HG03139 (cell line): Measurements from ENCODE around the gene SPOCK1.

ENCODE experiments used
- ATAC-seq: cut with Tn5 transposase; IDR thresholded peaks from one replicate; pipeline ENCODE4 v1.9.1; 2021; ENCODE audit not compliant: unreplicated experiment

SPOCK1 gene

GRCh38 chr5:137205231-137206027 is 293.7 kb downstream of the SPOCK1 start:
- ATAC-seq, result no peak

DNA sequence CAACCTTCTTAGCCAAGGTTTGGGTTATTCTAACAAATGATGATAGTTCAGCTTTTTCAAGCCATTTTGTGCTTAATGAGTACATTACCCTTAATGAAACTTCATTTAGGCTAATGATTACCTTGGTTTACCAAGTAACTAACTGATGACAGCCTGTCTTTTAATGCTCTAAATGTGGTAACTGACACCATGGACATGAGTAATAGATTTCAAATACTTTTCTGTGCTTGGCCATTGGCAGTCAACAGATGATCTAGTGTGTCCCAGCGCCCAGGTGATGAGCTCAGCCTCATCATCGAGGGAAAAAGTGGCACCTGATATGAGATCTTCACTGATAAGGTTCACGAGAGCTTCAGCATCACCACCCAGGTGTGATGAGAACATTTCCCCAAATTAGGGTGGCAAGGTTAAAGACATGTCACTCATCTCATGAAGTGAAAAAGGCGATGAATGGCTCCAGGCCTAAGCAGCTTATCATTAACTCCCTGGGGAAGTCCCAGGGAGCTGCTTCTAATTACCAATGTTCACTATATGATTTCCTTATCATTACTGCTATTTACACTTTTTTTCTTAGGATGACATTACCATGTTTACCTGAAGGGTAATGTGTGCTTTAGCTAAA is 296.0 kb downstream of the SPOCK1 start:
- no peak for ATAC-seq

DNA sequence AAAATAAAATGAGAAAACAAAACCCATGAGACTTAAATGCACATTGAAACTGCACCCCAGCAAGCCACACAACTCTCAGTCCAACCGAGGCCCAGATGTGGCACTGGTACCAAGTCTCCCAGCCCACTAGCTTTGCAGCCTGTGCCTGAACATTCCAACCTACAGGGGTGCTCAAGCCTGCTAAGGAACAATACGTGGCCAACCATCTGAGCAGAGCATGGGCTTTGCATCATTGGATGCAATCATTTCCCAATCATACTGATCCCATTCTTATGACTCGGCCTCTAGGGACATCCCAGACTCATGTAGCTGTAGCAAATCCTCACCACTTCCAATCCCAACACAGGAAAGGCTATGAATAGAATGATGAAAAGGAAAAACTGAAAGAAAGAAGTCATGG is 297.2 kb downstream of the SPOCK1 start:
- ATAC-seq, result no peak

DNA sequence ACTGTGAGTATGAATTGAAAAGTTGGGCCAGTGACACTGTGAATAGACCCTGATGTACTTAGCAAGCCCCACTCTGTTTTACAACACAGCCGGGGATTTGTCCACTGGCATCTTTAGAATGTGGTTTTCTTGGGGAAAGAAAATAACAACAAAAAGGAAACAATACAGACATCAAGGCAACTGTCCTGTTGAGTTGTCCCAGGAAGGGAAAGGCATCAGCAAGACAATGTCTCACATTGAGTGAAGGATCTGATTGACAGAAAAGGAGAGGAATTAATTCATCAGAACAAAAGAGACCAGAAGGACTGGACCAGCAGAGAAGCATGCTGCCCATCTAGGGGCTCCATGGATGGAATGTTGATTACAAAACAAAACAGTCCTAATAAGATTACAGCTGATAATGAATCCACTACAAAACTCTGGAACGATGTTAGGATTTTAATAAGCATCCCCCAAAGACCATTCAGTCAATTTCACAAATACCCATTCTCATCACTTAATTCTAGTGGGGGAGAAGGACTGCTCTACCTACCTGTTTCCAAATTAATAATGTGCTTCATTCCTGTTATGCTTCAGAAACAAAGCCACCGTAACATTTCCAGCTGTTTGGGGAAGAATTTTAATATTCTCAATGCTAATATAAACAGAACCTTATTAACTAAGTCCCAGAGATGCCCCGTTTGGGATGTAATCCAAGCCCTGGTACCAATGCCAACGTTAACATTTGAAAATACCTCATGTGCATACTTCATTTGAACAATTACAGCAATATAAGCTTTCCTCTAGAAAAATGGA is 298.0 kb downstream of the SPOCK1 start:
- ATAC-seq, result no peak

DNA sequence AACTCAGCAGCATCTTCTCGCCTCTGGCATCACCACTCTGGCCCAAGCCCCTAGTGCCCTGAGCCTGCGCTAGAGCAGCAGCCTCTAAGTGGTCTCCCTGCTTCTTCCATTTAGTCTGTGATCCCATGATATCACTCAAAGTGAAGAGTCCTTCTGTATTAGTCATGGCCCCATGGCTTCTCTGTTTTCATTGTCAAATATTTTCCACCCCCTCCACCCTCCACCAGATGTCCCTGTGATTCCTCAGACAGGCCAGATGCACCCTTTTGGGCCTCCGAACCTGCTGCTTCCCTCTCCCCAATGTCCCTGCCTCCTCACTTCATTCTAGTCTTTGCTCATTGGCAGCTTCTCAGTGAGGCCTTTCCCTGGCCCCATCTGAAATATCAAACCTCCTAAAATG is 299.2 kb downstream of the SPOCK1 start:
- ATAC-seq, result no peak

GRCh38 chr5:137199201-137199600 is 299.9 kb downstream of the SPOCK1 start:
- no peak for ATAC-seq

DNA sequence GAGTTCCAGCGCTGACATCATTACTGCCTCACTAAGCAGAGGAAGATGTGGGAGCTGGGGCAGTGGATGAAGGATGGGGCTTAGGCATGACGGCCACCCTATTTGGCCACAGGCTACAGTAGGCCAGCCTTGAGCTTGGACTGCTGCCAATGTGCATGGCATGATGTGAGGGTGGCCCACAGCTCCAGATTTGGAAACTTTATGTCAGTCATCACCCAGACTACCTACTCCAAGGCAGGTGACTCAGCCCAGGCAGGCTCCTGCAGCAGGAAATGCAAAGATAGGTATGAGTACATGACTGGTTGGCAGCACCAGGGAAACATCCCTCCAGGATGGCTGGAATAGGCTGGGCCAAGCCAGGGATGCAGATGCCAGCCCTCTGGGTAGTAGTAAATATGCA is 303.6 kb downstream of the SPOCK1 start:
- no peak for ATAC-seq

DNA sequence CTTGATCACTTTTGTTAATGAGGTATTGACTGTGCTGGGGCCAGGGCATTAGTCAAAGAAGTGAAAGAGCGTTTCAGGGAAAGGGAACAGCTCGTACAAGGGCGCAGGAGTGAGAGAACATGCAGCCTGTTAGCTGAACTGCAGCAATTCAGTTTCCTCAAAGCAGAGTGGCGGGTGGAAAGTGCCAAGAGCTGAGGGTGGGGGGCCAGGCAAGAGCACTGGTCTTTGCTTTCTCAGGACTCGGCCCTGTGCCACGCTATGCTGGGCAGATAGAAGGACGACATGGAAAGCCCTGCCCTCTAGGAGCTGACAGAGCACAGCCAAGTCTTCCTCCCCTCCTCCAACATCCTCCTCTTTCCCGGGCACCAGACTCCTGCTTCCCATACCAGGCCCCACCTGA is 304.8 kb downstream of the SPOCK1 start:
- no peak for ATAC-seq

- no peak for ATAC-seq
Measured at GRCh38 chr5:137192293-137192743, 306.8 kb downstream of the SPOCK1 start.

DNA sequence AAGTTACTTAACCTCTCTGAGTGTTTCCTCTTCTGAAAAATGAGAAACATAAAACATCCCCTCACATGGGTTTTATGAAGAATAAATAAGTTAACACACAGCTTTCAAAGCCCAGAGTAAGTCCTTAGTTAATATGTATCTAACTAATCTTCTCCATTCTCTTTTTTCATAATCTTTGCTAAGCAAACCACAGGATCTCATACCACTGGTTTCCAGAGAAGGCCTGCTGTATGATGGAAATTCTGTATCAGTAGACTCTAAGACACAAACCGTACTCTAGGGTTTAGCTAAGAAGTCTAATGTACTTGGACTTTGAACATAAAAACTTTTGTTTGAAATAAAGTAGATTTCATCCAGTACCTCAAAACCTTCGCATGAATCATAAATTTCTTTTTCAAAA is 307.9 kb downstream of the SPOCK1 start:
- ATAC-seq, result no peak

- no peak for ATAC-seq
Measured at GRCh38 chr5:137190441-137190840, 308.7 kb downstream of the SPOCK1 start.

DNA sequence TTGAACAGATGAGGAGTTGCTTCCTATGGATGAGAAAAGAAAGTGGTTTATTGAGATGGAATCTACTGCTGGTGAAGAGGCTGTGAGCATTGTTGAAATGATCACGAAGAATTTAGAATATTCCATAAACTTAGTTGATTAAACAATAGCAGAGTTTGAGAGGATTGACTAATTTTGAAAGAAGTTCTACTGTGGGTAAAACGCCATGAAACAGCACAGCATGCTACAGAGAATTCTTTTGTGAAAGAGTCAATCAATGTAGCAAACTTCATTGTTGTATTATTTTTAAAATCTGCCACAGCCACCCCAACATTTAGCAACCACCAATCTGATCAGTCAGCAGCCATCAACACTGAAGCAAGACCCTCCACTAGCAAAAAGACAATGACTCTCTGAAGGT is 309.1 kb downstream of the SPOCK1 start:
- ATAC-seq, result no peak

DNA sequence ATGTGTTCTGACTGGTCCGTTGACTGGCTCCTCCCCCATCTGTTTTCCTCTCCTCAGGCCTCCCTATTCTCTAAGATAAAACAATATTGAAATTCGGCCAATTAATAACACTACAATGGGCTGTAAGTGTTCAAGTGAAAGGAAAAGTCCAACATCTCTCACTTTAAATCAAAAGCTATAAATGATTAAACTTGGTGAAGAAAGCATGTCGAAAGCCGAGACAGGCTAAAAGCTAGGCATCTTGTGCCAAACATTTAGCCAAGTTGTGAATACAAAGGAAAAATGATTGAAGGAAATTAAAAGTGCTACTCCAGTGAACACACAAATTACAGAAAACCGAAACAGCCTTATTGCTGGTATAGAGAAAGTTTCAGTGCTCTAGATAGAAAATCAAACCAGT is 310.6 kb downstream of the SPOCK1 start:
- ATAC-seq, result no peak

- no peak for ATAC-seq
Measured at GRCh38 chr5:137186759-137187461, 312.2 kb downstream of the SPOCK1 start.

DNA sequence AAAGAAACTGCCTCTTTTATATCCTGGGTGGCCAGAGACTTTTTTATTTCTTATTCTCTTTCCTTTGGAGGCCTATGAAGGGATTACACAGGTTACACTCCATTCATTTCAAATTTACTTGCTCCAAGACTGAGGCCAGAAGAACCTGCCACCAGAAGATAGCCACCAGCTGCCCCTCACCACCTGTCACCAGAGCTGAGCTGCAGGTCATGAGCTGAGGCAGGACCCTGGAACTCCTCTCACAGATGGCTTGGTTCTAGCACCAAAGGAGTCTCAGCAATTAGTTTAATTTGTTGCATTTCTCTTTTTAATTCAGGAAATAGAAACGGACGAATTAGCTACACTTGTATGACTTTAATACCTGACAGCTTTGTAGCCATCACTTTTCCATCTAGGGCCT is 313.9 kb downstream of the SPOCK1 start:
- ATAC-seq, result no peak

DNA sequence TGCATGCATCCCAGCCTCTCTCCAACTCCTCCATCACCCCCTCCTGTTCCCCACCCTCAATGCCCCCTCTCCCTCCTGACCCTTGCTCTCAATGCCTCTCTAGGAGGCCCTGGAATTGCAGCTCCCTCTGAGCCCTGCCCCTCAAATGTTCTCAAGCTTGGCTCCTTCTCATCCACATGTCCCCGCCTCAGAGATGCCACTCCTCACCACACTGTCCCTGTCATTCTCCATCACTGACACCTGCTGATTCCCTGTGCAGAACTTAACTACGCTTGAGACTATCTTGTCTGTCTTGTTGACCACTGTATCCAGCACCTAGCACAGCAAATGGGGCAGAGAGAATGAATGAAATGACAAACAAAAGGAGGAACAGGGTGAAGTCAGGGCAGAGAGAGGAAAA is 314.4 kb downstream of the SPOCK1 start:
- ATAC-seq, result no peak

DNA sequence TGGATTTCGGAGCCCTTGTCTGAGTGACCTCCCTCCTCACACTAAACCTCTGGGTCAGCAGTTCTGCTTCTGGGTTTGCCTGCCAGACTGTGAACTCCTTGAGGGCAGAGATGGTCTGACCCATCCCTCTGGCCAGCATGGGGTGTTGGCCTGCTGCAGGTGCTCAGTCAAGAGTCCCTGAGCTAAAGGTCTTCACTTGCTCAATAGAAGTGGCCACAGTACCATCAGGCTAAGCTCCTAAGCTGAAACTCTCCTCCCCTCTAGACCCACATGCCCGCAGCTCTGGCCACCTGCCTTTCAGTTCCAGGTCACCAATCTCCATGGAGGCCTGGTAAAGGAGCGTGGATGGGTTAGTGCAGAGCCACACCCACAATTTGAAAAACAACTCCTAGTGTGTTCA is 316.6 kb downstream of the SPOCK1 start:
- ATAC-seq, result no peak

- ATAC-seq, result no peak
Measured at GRCh38 chr5:137181667-137182066, 317.5 kb downstream of the SPOCK1 start.

DNA sequence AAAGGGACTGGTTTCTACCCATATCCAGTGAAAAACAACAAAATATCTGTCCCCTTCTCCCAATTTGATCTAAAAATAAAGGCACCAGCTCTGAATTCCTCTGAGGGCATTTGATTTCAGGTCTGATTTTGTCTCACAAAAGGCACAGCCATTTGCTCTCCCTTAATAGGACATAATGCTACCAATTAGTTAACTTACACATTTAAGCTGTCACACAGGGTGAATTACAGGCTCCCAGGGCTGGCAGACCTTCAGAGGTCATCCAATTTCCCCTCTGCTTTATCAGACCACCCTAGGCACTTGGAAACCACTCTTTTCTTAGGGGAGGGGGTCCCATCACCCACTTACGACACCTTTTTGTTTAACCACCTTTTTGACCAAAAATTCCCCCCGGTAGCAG is 319.9 kb downstream of the SPOCK1 start:
- ATAC-seq, result no peak

GRCh38 chr5:137176609-137177008 is 322.5 kb downstream of the SPOCK1 start:
- ATAC-seq, result no peak

GRCh38 chr5:137176126-137176525 is 323.0 kb downstream of the SPOCK1 start:
- no peak for ATAC-seq
